GM18508 (cell line): ENCODE results near the gene CEP250.

Experiments used
- ATAC-seq: cut with Tn5 transposase; IDR thresholded peaks from one replicate; pipeline ENCODE4 v1.9.1; 2021; ENCODE audit warnings: moderate number of reproducible peaks; ENCODE audit not compliant: insufficient read depth, unreplicated experiment

The CEP250 gene

DNA sequence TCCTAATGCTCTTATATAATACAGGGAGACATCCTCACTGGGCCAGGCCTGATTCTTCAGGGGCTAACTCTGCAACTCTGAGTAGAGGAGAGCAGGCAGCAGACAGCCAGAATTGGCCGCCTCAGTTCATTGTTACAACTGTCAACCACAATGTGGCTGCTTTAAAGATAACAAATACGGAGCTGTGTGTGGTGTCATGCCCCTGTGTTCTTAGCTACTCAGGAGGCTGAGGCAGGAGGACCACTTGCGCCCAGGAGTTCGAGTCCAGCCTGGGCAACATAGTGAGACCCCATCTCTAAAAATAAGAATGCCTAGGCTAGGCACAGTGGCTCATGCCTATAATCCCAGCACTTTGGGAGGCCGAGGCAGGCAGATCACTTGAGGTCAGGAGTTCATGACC, 34.3 kb downstream of the CEP250 start:
- ATAC-seq = no peak

GRCh38 chr20:35490736-35491181, 35.4 kb downstream of the CEP250 start:
- no peak for ATAC-seq

GRCh38 chr20:35491823-35492222, 36.4 kb downstream of the CEP250 start:
- ATAC-seq = no peak

- no peak for ATAC-seq
Measured at GRCh38 chr20:35492352-35492751, 37.0 kb downstream of the CEP250 start.

- no peak for ATAC-seq
Measured at GRCh38 chr20:35496481-35496880, 41.1 kb downstream of the CEP250 start.

- ATAC-seq = no peak
Measured at GRCh38 chr20:35497320-35497719, 41.9 kb downstream of the CEP250 start.

GRCh38 chr20:35497780-35498189, 42.4 kb downstream of the CEP250 start:
- no peak for ATAC-seq

- ATAC-seq = no peak
Measured at GRCh38 chr20:35499271-35499670, 43.9 kb downstream of the CEP250 start.

DNA sequence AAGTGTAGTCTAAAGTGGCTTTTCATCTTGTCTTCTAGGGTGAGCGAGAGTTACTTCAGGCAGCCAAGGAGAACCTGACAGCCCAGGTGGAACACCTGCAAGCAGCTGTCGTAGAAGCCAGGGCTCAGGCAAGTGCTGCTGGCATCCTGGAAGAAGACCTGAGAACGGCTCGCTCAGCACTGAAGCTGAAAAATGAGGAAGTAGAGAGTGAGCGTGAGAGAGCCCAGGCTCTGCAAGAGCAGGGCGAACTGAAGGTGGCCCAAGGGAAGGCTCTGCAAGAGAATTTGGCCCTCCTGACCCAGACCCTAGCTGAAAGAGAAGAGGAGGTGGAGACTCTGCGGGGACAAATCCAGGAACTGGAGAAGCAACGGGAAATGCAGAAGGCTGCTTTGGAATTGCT, 47.0 kb downstream of the CEP250 start:
- no peak for ATAC-seq

GRCh38 chr20:35503281-35503680, 47.9 kb downstream of the CEP250 start:
- no peak for ATAC-seq

- ATAC-seq = no peak
Measured at GRCh38 chr20:35503841-35504561, 48.6 kb downstream of the CEP250 start.

DNA sequence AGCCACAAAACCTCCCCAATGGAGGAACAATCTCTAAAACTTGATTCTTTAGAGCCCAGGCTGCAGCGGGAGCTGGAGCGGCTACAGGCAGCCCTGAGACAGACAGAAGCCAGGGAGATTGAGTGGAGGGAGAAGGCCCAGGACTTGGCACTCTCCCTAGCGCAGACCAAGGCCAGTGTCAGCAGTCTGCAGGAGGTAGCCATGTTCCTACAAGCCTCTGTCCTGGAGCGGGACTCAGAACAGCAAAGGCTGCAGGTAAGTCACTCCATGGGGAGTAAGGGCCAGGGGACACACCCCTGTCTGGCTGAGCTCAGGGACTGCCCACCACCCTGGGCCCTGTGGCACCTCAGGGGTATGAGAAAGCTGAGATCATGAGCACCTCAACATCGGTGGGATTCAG, 49.4 kb downstream of the CEP250 start:
- no peak for ATAC-seq

DNA sequence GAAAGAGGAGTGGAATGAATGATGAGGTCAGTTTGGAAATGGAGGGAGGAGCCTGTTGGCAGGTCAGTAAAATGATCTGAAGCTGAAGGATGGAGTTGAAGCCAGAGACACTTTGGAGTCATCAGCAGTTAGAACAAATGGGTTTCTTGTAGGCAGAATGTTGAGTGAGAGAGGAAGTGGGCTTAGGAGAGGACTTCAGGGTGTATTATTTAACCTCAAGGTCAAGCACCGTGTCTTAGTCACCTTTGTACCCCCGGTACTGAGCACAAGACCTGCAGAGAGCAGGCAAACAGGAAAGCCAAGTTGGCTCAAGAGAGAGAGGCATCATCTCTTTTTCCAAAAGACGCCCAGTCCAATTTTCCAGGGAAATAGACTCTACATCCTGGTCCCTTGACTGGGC, 50.8 kb downstream of the CEP250 start:
- ATAC-seq = no peak

GRCh38 chr20:35506872-35507638, 51.7 kb downstream of the CEP250 start:
- ATAC-seq = no peak

DNA sequence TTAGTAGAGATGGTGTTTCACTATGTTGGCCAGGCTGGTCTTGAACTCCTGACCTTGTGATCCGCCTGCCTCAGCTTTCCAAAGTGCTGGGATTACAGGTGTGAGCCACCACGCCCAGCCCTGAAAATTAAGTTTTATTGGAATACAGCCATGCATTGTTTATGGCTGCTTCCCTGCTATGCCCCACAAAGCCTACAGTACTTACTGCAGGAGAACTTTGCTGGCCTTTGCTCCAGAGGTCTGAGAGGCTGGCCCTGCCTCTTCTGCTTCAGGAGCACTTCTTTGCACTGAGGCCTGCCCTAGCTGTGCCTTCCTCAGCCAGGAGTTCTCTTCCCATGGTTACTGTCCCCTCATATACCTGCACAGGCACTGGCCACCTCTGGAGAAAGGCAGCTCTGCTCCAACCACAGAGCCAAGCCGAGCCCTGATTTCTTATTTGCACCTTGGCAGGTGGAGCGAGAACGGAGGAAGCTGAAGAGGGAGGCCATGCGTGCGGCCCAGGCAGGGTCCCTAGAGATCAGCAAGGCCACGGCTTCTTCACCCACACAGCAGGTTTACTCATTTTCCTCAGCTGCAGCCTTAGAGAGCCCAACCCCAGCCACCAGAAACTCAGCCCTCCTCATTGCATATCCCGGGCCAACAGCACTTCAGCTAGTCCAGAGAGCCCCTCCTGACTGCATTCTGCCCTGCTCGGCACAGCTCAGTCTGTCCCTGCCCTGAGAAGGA, 53.3 kb downstream of the CEP250 start:
- ATAC-seq = no peak

GRCh38 chr20:35510951-35511735, 55.7 kb downstream of the CEP250 start:
- no peak for ATAC-seq

GRCh38 chr20:35511814-35512420, 56.5 kb downstream of the CEP250 start:
- ATAC-seq = no peak

DNA sequence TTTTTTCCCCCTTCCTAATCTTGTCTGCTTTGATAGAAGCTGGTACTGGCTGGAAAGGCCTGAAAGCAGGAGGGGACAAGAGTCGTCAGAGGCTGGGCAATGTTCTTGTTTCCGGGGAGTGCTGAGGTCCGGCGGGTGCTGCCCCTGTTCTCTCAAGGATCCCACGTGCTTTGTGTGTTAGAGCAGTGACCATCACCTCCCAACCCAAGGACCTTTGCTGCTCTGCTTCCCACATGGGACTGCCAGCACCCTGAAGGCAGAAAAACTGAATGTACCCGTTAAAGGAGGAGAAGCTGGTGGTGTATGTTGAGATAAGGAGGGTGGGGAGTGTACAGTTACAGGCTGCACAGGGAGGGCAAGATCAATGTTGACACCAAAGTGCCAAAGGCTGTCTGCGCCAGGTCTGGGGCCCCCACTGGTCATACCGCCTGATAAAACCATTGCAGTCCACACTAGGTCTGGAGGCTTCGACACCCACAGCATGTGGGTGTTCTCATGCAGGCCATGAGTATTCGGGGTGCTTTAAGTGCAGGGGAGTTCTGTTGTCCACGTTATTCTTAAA, 59.1 kb downstream of the CEP250 start:
- no peak for ATAC-seq

DNA sequence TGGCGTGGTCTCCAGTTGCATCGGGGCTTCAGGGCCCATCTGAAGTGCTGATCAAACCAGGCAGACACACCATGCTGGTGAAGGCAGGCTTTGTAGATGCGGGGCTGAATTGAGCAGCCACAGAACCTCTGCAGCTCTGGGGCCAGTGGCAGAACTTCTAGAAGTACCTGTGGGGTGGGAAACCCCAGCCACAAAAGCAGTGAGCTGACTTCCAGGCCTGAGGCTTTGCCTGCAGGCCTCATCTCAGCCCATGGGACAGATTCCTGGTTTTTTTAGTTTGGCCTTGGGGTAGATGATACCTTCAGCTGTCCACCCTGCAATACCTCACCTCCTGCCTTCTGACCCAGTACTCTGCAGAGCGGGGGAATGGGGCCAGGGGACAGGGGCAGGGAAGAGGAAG, 59.9 kb downstream of the CEP250 start:
- ATAC-seq = no peak
